ENCODE results near the gene CBFA2T3. TPM values are rescaled to one million over a fixed set of nuclear protein-coding genes. Genes with fewer than 3 reads are reported as not detected.
A peak's percentile ranks its signal among the peaks of the same experiment; 100 is the strongest.

Gene CBFA2T3
- total RNA-seq, 8 experiments from 2014 or later = 0.41 to 3.4 (median 1.2) TPM

GRCh38 chr16:88875703-88876234 lies 101.2 kb downstream of the CBFA2T3 start:
- WGBS, 10 experiments = 64 to 100% (median 87%) methylated on average over 1 to 22 of the region's 22 CpGs; no CpG with 5 or more reads in 1 of the 10 experiments
- Histone ChIP-seq H3K4me3 (no peak overlapping the region), H3K4me1 (replicated peaks in 1 of 2) (peaks cover 20 to 25% of the 10 kb centered on the region in 2 donors), H3K27ac (no peak overlapping the region)
- no peak for ATAC-seq (replicated peaks in 6 of 8)
- in situ Hi-C loops (cut with MboI; ENCODE audit: low pct_unique_long_range_greater_than_20kb in 2 of 9, low sequenced_read_pairs in 9 of 9, unreplicated experiment in 9 of 9) = no loop called here

- in situ Hi-C loops (cut with MboI; ENCODE audit: low pct_unique_long_range_greater_than_20kb in 2 of 9, low sequenced_read_pairs in 9 of 9, unreplicated experiment in 9 of 9) = no loop called here
- no peak for ATAC-seq (replicated peaks in 6 of 8)
- no peak overlapping the region for H3K4me3 ChIP-seq
- WGBS, 10 experiments = 80 to 100% (median 100%) methylated on average over 2 to 6 of the region's 34 CpGs; no CpG with 5 or more reads in 4 of the 10 experiments
- no peak overlapping the region for H3K27ac ChIP-seq
- H3K4me1 ChIP-seq (replicated peaks in 1 of 2) = peaks cover 19 to 25% of the 10 kb centered on the region in 2 donors
Observed at GRCh38 chr16:88874938-88875599, 101.9 kb downstream of the CBFA2T3 start.

GRCh38 chr16:88872650-88873331 lies 104.2 kb downstream of the CBFA2T3 start:
- no peak overlapping the region for H3K4me3 ChIP-seq
- no peak for ATAC-seq (replicated peaks in 6 of 8)
- no peak overlapping the region for H3K27ac ChIP-seq
- in situ Hi-C loops (cut with MboI; ENCODE audit: low pct_unique_long_range_greater_than_20kb in 2 of 9, low sequenced_read_pairs in 9 of 9, unreplicated experiment in 9 of 9) = no loop called here
- peaks cover 13 to 19% of the 10 kb centered on the region in 2 donors for H3K4me1 ChIP-seq (replicated peaks in 1 of 2)
- 29 to 100% (median 77%) methylated on average over 1 to 5 of the region's 25 CpGs; no CpG with 5 or more reads in 5 of the 10 experiments for WGBS, 10 experiments

GRCh38 chr16:88871730-88872416 lies 105.1 kb downstream of the CBFA2T3 start:
- Histone ChIP-seq H3K27ac (no peak overlapping the region), H3K4me1 (replicated peaks in 1 of 2) (peaks cover 13 to 19% of the 10 kb centered on the region in 2 donors), H3K4me3 (no peak overlapping the region)
- WGBS, 10 experiments = 20 to 100% (median 80%) methylated on average over 1 to 2 of the region's 21 CpGs; no CpG with 5 or more reads in 5 of the 10 experiments
- in situ Hi-C loops (cut with MboI; ENCODE audit: low pct_unique_long_range_greater_than_20kb in 2 of 9, low sequenced_read_pairs in 9 of 9, unreplicated experiment in 9 of 9) = no loop called here
- no peak for ATAC-seq (replicated peaks in 6 of 8)

GRCh38 chr16:88871349-88871702 lies 105.7 kb downstream of the CBFA2T3 start:
- Histone ChIP-seq H3K4me1 (replicated peaks in 1 of 2) (peaks cover 13 to 19% of the 10 kb centered on the region in 2 donors), H3K27ac (no peak overlapping the region), H3K4me3 (no peak overlapping the region)
- peak in 2 of 8 experiments; percentile 2 to 4 for ATAC-seq (replicated peaks in 6 of 8)
- 70 to 83% (median 75%) methylated on average over 2 of the region's 8 CpGs; no CpG with 5 or more reads in 7 of the 10 experiments for WGBS, 10 experiments
- in situ Hi-C loops (cut with MboI; ENCODE audit: low pct_unique_long_range_greater_than_20kb in 2 of 9, low sequenced_read_pairs in 9 of 9, unreplicated experiment in 9 of 9) = no loop called here

GRCh38 chr16:88870608-88871348 lies 106.2 kb downstream of the CBFA2T3 start:
- 10 to 89% (median 69%) methylated on average over 2 to 14 of the region's 37 CpGs; no CpG with 5 or more reads in 7 of the 10 experiments for WGBS, 10 experiments
- peak; percentile 57 to 93 (median 88) for ATAC-seq (replicated peaks in 6 of 8)
- Histone ChIP-seq H3K4me1 (replicated peaks in 1 of 2) (peaks cover 17 to 19% of the 10 kb centered on the region in 2 donors), H3K4me3 (no peak overlapping the region), H3K27ac (peak overlapping the region; percentile 43 to 47)
- in situ Hi-C loops (cut with MboI; ENCODE audit: low pct_unique_long_range_greater_than_20kb in 2 of 9, low sequenced_read_pairs in 9 of 9, unreplicated experiment in 9 of 9) = no loop called here

GRCh38 chr16:88869673-88869980 lies 107.4 kb downstream of the CBFA2T3 start:
- no peak overlapping the region for H3K4me3 ChIP-seq
- no peak overlapping the region for H3K27ac ChIP-seq
- 83 to 100% (median 88%) methylated on average over 1 to 3 of the region's 9 CpGs; no CpG with 5 or more reads in 7 of the 10 experiments for WGBS, 10 experiments
- H3K4me1 ChIP-seq (replicated peaks in 1 of 2) = peaks cover 17 to 19% of the 10 kb centered on the region in 2 donors
- ATAC-seq (replicated peaks in 6 of 8) = no peak
- in situ Hi-C loops (cut with MboI; ENCODE audit: low pct_unique_long_range_greater_than_20kb in 2 of 9, low sequenced_read_pairs in 9 of 9, unreplicated experiment in 9 of 9) = no loop called here

- Histone ChIP-seq H3K27ac (no peak overlapping the region), H3K4me1 (replicated peaks in 1 of 2) (peaks cover 17 to 19% of the 10 kb centered on the region in 2 donors), H3K4me3 (no peak overlapping the region)
- in situ Hi-C loops (cut with MboI; ENCODE audit: low pct_unique_long_range_greater_than_20kb in 2 of 9, low sequenced_read_pairs in 9 of 9, unreplicated experiment in 9 of 9) = no loop called here
- no peak for ATAC-seq (replicated peaks in 6 of 8)
- 45 to 100% (median 63%) methylated on average over 1 to 12 of the region's 27 CpGs; no CpG with 5 or more reads in 3 of the 10 experiments for WGBS, 10 experiments
Observed at GRCh38 chr16:88868974-88869672, 107.9 kb downstream of the CBFA2T3 start.

GRCh38 chr16:88867581-88868246 lies 109.3 kb downstream of the CBFA2T3 start:
- 40 to 100% (median 70%) methylated on average over 1 to 4 of the region's 24 CpGs; no CpG with 5 or more reads in 4 of the 10 experiments for WGBS, 10 experiments

GRCh38 chr16:88866151-88866920 lies 110.7 kb downstream of the CBFA2T3 start, which contains the start of gene PABPN1L:
PABPN1L (minus strand) TSS chr16:88866660; CDS start chr16:88866606, 54 bp downstream.
- 25 to 72% methylated on average over 4 of the region's 20 CpGs; no CpG with 5 or more reads in 8 of the 10 experiments for WGBS, 10 experiments
- no peak within 1 kb of the TSS for H3K27ac ChIP-seq
- no peak for ATAC-seq (replicated peaks in 6 of 8)
- peaks cover 14 to 15% of the 10 kb centered on the region in 2 donors for H3K4me1 ChIP-seq (replicated peaks in 1 of 2)
- in situ Hi-C loops (cut with MboI; ENCODE audit: low pct_unique_long_range_greater_than_20kb in 2 of 9, low sequenced_read_pairs in 9 of 9, unreplicated experiment in 9 of 9) = no loop called here
- no peak within 1 kb of the TSS for H3K4me3 ChIP-seq

More at GRCh38 chr16:88867581-88868246, 109.3 kb downstream of the CBFA2T3 start:
- no peak for ATAC-seq (replicated peaks in 6 of 8)
- in situ Hi-C loops (cut with MboI; ENCODE audit: low pct_unique_long_range_greater_than_20kb in 2 of 9, low sequenced_read_pairs in 9 of 9, unreplicated experiment in 9 of 9) = no loop called here
- H3K4me3 ChIP-seq = no peak overlapping the region
- peaks cover 17 to 19% of the 10 kb centered on the region in 2 donors for H3K4me1 ChIP-seq (replicated peaks in 1 of 2)
- no peak overlapping the region for H3K27ac ChIP-seq

GRCh38 chr16:88865742-88866141 lies 111.3 kb downstream of the CBFA2T3 start:
- no peak overlapping the region for H3K4me3 ChIP-seq
- H3K4me1 ChIP-seq (replicated peaks in 1 of 2) = peaks cover 8 to 9% of the 10 kb centered on the region in 2 donors
- 62 to 93% (median 80%) methylated on average over 1 to 5 of the region's 15 CpGs; no CpG with 5 or more reads in 7 of the 10 experiments for WGBS, 10 experiments
- in situ Hi-C loops (cut with MboI; ENCODE audit: low pct_unique_long_range_greater_than_20kb in 2 of 9, low sequenced_read_pairs in 9 of 9, unreplicated experiment in 9 of 9) = no loop called here
- ATAC-seq (replicated peaks in 6 of 8) = no peak
- H3K27ac ChIP-seq = no peak overlapping the region

Measured in motor neuron (in vitro differentiated cells).